ENCODE data around the gene N4BP2. TPM values are rescaled to one million over a fixed set of nuclear protein-coding genes. Genes with fewer than 3 reads are reported as not detected.

The N4BP2 gene
- total and polyA plus RNA-seq, 4 donors, result 1.8 to 7.2 (median 4.6) TPM

GRCh38 chr4:40185830-40186664 is 129.4 kb downstream of the N4BP2 start:
- H3K27me3 ChIP-seq (ENCODE audit: control insufficient read depth in 1 of 2, insufficient read depth in 2 of 2, low read length in 1 of 2), result no peaks in the 10 kb centered on the region
- H3K27ac ChIP-seq (ENCODE audit: low read depth in 1 of 2, low read length in 2 of 2), result no peak overlapping the region
- ATAC-seq (ENCODE audit: low FRiP score) (no peak), DNase-seq (no peak)
- H3K9me3 ChIP-seq (ENCODE audit: control insufficient read depth, low read length), result no peaks in the 10 kb centered on the region
- WGBS, 2 donors, result 71 to 72% methylated on average over 5 of the region's 5 CpGs
- no peak overlapping the region for H3K4me3 ChIP-seq (ENCODE audit: low read length in 2 of 2)
- intact Hi-C loops (cut with DNase I), result no loop called here
- H3K36me3 ChIP-seq (ENCODE audit: control insufficient read depth in 1 of 2, insufficient read depth in 2 of 2, low read length in 1 of 2), result no peaks in the 10 kb centered on the region
- H3K4me1 ChIP-seq (ENCODE audit: control insufficient read depth in 1 of 2, insufficient read depth in 2 of 2, low read length in 2 of 2), result no peaks in the 10 kb centered on the region

GRCh38 chr4:40186665-40187014 is 130.0 kb downstream of the N4BP2 start:
- H3K9me3 ChIP-seq (ENCODE audit: control insufficient read depth, low read length), result no peaks in the 10 kb centered on the region
- H3K4me3 ChIP-seq (ENCODE audit: low read length in 2 of 2), result no peak overlapping the region
- H3K27ac ChIP-seq (ENCODE audit: low read depth in 1 of 2, low read length in 2 of 2), result no peak overlapping the region
- DNase-seq (no peak), ATAC-seq (ENCODE audit: low FRiP score) (no peak)
- WGBS, 2 donors, result 86 to 90% methylated on average over 1 of the region's 1 CpG
- H3K4me1 ChIP-seq (ENCODE audit: control insufficient read depth in 1 of 2, insufficient read depth in 2 of 2, low read length in 2 of 2), result no peaks in the 10 kb centered on the region
- intact Hi-C loops (cut with DNase I), result no loop called here
- no peaks in the 10 kb centered on the region for H3K27me3 ChIP-seq (ENCODE audit: control insufficient read depth in 1 of 2, insufficient read depth in 2 of 2, low read length in 1 of 2)
- no peaks in the 10 kb centered on the region for H3K36me3 ChIP-seq (ENCODE audit: control insufficient read depth in 1 of 2, insufficient read depth in 2 of 2, low read length in 1 of 2)

GRCh38 chr4:40187386-40187906 is 130.8 kb downstream of the N4BP2 start:
- 84 to 89% methylated on average over 4 of the region's 4 CpGs for WGBS, 2 donors
- ATAC-seq (ENCODE audit: low FRiP score) (no peak), DNase-seq (no peak)
- Histone ChIP-seq H3K9me3 (ENCODE audit: control insufficient read depth, low read length) (no peaks in the 10 kb centered on the region), H3K27ac (ENCODE audit: low read depth in 1 of 2, low read length in 2 of 2) (no peak overlapping the region), H3K27me3 (ENCODE audit: control insufficient read depth in 1 of 2, insufficient read depth in 2 of 2, low read length in 1 of 2) (no peaks in the 10 kb centered on the region), H3K4me1 (ENCODE audit: control insufficient read depth in 1 of 2, insufficient read depth in 2 of 2, low read length in 2 of 2) (no peaks in the 10 kb centered on the region), H3K36me3 (ENCODE audit: control insufficient read depth in 1 of 2, insufficient read depth in 2 of 2, low read length in 1 of 2) (no peaks in the 10 kb centered on the region), H3K4me3 (ENCODE audit: low read length in 2 of 2) (no peak overlapping the region)
- intact Hi-C loops (cut with DNase I), result no loop called here

GRCh38 chr4:40190019-40190418 is 133.4 kb downstream of the N4BP2 start:
- intact Hi-C loops (cut with DNase I), result no loop called here
- Histone ChIP-seq H3K9me3 (ENCODE audit: control insufficient read depth, low read length) (no peaks in the 10 kb centered on the region), H3K4me3 (ENCODE audit: low read length in 2 of 2) (no peak overlapping the region), H3K36me3 (ENCODE audit: control insufficient read depth in 1 of 2, insufficient read depth in 2 of 2, low read length in 1 of 2) (no peaks in the 10 kb centered on the region), H3K27me3 (ENCODE audit: control insufficient read depth in 1 of 2, insufficient read depth in 2 of 2, low read length in 1 of 2) (no peaks in the 10 kb centered on the region), H3K4me1 (ENCODE audit: control insufficient read depth in 1 of 2, insufficient read depth in 2 of 2, low read length in 2 of 2) (no peaks in the 10 kb centered on the region), H3K27ac (ENCODE audit: low read depth in 1 of 2, low read length in 2 of 2) (no peak overlapping the region)
- ATAC-seq (ENCODE audit: low FRiP score) (no peak), DNase-seq (no peak)
- WGBS, 2 donors, result 54 to 62% methylated on average over 5 of the region's 5 CpGs

GRCh38 chr4:40190465-40190864 is 133.8 kb downstream of the N4BP2 start:
- DNase-seq (no peak), ATAC-seq (ENCODE audit: low FRiP score) (no peak)
- no peak overlapping the region for H3K27ac ChIP-seq (ENCODE audit: low read depth in 1 of 2, low read length in 2 of 2)
- no peaks in the 10 kb centered on the region for H3K4me1 ChIP-seq (ENCODE audit: control insufficient read depth in 1 of 2, insufficient read depth in 2 of 2, low read length in 2 of 2)
- H3K4me3 ChIP-seq (ENCODE audit: low read length in 2 of 2), result no peak overlapping the region
- WGBS, 2 donors, result 76 to 85% methylated on average over 5 of the region's 5 CpGs
- H3K36me3 ChIP-seq (ENCODE audit: control insufficient read depth in 1 of 2, insufficient read depth in 2 of 2, low read length in 1 of 2), result no peaks in the 10 kb centered on the region
- intact Hi-C loops (cut with DNase I), result no loop called here
- H3K27me3 ChIP-seq (ENCODE audit: control insufficient read depth in 1 of 2, insufficient read depth in 2 of 2, low read length in 1 of 2), result no peaks in the 10 kb centered on the region
- H3K9me3 ChIP-seq (ENCODE audit: control insufficient read depth, low read length), result no peaks in the 10 kb centered on the region

- Histone ChIP-seq H3K4me1 (ENCODE audit: control insufficient read depth in 1 of 2, insufficient read depth in 2 of 2, low read length in 2 of 2) (no peaks in the 10 kb centered on the region), H3K27ac (ENCODE audit: low read depth in 1 of 2, low read length in 2 of 2) (no peak overlapping the region), H3K4me3 (ENCODE audit: low read length in 2 of 2) (no peak overlapping the region), H3K36me3 (ENCODE audit: control insufficient read depth in 1 of 2, insufficient read depth in 2 of 2, low read length in 1 of 2) (no peaks in the 10 kb centered on the region), H3K27me3 (ENCODE audit: control insufficient read depth in 1 of 2, insufficient read depth in 2 of 2, low read length in 1 of 2) (no peaks in the 10 kb centered on the region), H3K9me3 (ENCODE audit: control insufficient read depth, low read length) (no peaks in the 10 kb centered on the region)
- 48 to 53% methylated on average over 14 of the region's 14 CpGs for WGBS, 2 donors
- ATAC-seq (ENCODE audit: low FRiP score) (no peak), DNase-seq (no peak)
- intact Hi-C loops (cut with DNase I), result no loop called here
Observed at GRCh38 chr4:40190880-40191815, 134.5 kb downstream of the N4BP2 start.

- intact Hi-C loops (cut with DNase I), result no loop called here
- Histone ChIP-seq H3K4me1 (ENCODE audit: control insufficient read depth in 1 of 2, insufficient read depth in 2 of 2, low read length in 2 of 2) (no peaks in the 10 kb centered on the region), H3K9me3 (ENCODE audit: control insufficient read depth, low read length) (no peaks in the 10 kb centered on the region), H3K36me3 (ENCODE audit: control insufficient read depth in 1 of 2, insufficient read depth in 2 of 2, low read length in 1 of 2) (no peaks in the 10 kb centered on the region), H3K27ac (ENCODE audit: low read depth in 1 of 2, low read length in 2 of 2) (no peak overlapping the region), H3K27me3 (ENCODE audit: control insufficient read depth in 1 of 2, insufficient read depth in 2 of 2, low read length in 1 of 2) (no peaks in the 10 kb centered on the region), H3K4me3 (ENCODE audit: low read length in 2 of 2) (no peak overlapping the region)
- ATAC-seq (ENCODE audit: low FRiP score) (no peak), DNase-seq (no peak)
- WGBS, 2 donors, result 67 to 76% methylated on average over 8 of the region's 8 CpGs
Observed at GRCh38 chr4:40192114-40193015, 135.7 kb downstream of the N4BP2 start.

- H3K9me3 ChIP-seq (ENCODE audit: control insufficient read depth, low read length), result no peaks in the 10 kb centered on the region
- H3K36me3 ChIP-seq (ENCODE audit: control insufficient read depth in 1 of 2, insufficient read depth in 2 of 2, low read length in 1 of 2), result no peaks in the 10 kb centered on the region
- WGBS, 2 donors, result 50 to 57% methylated on average over 10 to 11 of the region's 11 CpGs
- no peak for DNase-seq
- no peak overlapping the region for H3K27ac ChIP-seq (ENCODE audit: low read depth in 1 of 2, low read length in 2 of 2)
- intact Hi-C loops (cut with DNase I), result no loop called here
- no peaks in the 10 kb centered on the region for H3K27me3 ChIP-seq (ENCODE audit: control insufficient read depth in 1 of 2, insufficient read depth in 2 of 2, low read length in 1 of 2)
- H3K4me1 ChIP-seq (ENCODE audit: control insufficient read depth in 1 of 2, insufficient read depth in 2 of 2, low read length in 2 of 2), result no peaks in the 10 kb centered on the region
- H3K4me3 ChIP-seq (ENCODE audit: low read length in 2 of 2), result no peak overlapping the region
- ATAC-seq (ENCODE audit: low FRiP score), result no peak
Observed at GRCh38 chr4:40193016-40193571, 136.4 kb downstream of the N4BP2 start.
